B cell (primary cell): ENCODE results near the gene MRPL20. TPM values are rescaled to one million over a fixed set of nuclear protein-coding genes. Genes with fewer than 3 reads are reported as not detected.

Experiments
- ATAC-seq: fragments of 200-7000 bp; cut with Tn5 transposase; one replicate; pipeline ENCODE4 v1.10.0; 2021; ENCODE audit warnings: low read depth, mild to moderate bottlenecking, moderate number of reproducible peaks, moderate library complexity
- CTCF ChIA-PET: fragments of 350-600 bp; sonication (Branson Sonifier 250); formaldehyde crosslinking; loops from one replicate; lab custom pipeline; 2021; ENCODE audit warnings: antibody characterized with exemption, inconsistent platforms; lab: Charles Lee
- POLR2A ChIA-PET: fragments of 350-600 bp; sonication (Branson Sonifier 250); formaldehyde crosslinking; loops from one replicate; lab custom pipeline; 2021; ENCODE audit warnings: antibody characterized with exemption; lab: Charles Lee
- DNase-seq: peaks from one replicate; pipeline ENCODE4 v3.0.0; 2013
- H2AFZ ChIP-seq: 2 replicates; pipeline ENCODE4 v1.6.1; 2012; ENCODE audit warnings: mild to moderate bottlenecking, low read depth, low read length; ENCODE audit not compliant: insufficient read depth, poor library complexity, severe bottlenecking
- H3K27ac ChIP-seq, 2 donors: 1 replicate in 1 of 2; 2 replicates in 1 of 2; pipeline ENCODE4 v1.5.1; 2012 to 2013; ENCODE audit warnings: low read length in 2 of 2, mild to moderate bottlenecking in 2 of 2, moderate library complexity in 1 of 2
- H3K27me3 ChIP-seq, 4 experiments: fragments of 200-600 bp in 1 of 4; sonication (generic) in 1 of 4; replicated peaks in 1 of 4; 1 replicate in 2 of 4; 2 replicates in 2 of 4; pipeline versions ENCODE4 v1.6.1 to v1.7.0; 2013 to 2016; ENCODE audit warnings: low read length in 3 of 4, mild to moderate bottlenecking in 2 of 4, mixed read lengths in 1 of 4, moderate library complexity in 1 of 4; ENCODE audit not compliant: insufficient read depth in 4 of 4, control insufficient read depth in 3 of 4; ENCODE audit errors: control extremely low read depth in 1 of 4
- H3K36me3 ChIP-seq, 2 experiments: replicated peaks in 1 of 2; 1 replicate in 1 of 2; 2 replicates in 1 of 2; pipeline versions ENCODE4 v1.6.1 to v1.7.1; 2013; ENCODE audit warnings: low read length in 1 of 2; ENCODE audit not compliant: insufficient read depth in 2 of 2, control insufficient read depth in 1 of 2; ENCODE audit errors: control extremely low read depth in 1 of 2, extremely low read depth in 1 of 2
- H3K4me1 ChIP-seq, 2 donors: fragments of 200-600 bp in 1 of 2; sonication (generic) in 1 of 2; 1 replicate in 1 of 2; 2 replicates in 1 of 2; pipeline versions ENCODE4 v1.5.1 to v1.6.1; 2013 to 2017; ENCODE audit warnings: low read length in 2 of 2; ENCODE audit not compliant: control insufficient read depth in 2 of 2, insufficient read depth in 2 of 2
- H3K4me2 ChIP-seq: replicated peaks from 2 replicates; pipeline ENCODE3; 2012; ENCODE audit warnings: mild to moderate bottlenecking, low read depth, low read length; ENCODE audit not compliant: poor library complexity, severe bottlenecking
- H3K4me3 ChIP-seq, 5 experiments: fragments of 200-600 bp in 1 of 5; sonication (generic) in 1 of 5; 1 replicate in 3 of 5; 2 replicates in 2 of 5; pipeline versions ENCODE4 v1.5.1 to v1.7.0; 2011 to 2016; ENCODE audit warnings: low read length in 4 of 5, mild to moderate bottlenecking in 4 of 5, low read depth in 2 of 5, control low read depth in 1 of 5, moderate library complexity in 1 of 5; ENCODE audit not compliant: insufficient read depth in 1 of 5; ENCODE audit errors: control extremely low read depth in 1 of 5, extremely low read depth in 1 of 5
- H3K79me2 ChIP-seq: fragments of 200-600 bp; sonication (generic); one replicate; pipeline ENCODE4 v1.6.0; 2016; ENCODE audit warnings: low read length; ENCODE audit not compliant: control insufficient read depth, insufficient read depth
- H3K9ac ChIP-seq: fragments of 200-600 bp; sonication (generic); 2 replicates; pipeline ENCODE4 v1.6.1; 2017; ENCODE audit warnings: mild to moderate bottlenecking, low read length, moderate library complexity
- H3K9me3 ChIP-seq, 3 donors: one replicate each; pipeline versions ENCODE4 v1.6.1 to v1.7.1; 2013; ENCODE audit warnings: low read length in 2 of 3; ENCODE audit not compliant: control insufficient read depth in 2 of 3, insufficient read depth in 1 of 3; ENCODE audit errors: control extremely low read depth in 1 of 3
- H4K20me1 ChIP-seq: 2 replicates; pipeline ENCODE4 v1.6.0; 2012; ENCODE audit warnings: mild to moderate bottlenecking, low read length; ENCODE audit not compliant: insufficient read depth, control insufficient read depth, poor library complexity, severe bottlenecking
- H3K27ac Mint-ChIP-seq: one replicate; pipeline ENCODE4 v1.8.0; 2021; ENCODE audit warnings: mixed read lengths
- H3K27me3 Mint-ChIP-seq: one replicate; pipeline ENCODE4 v1.8.0; 2021; ENCODE audit warnings: mixed read lengths
- H3K4me1 Mint-ChIP-seq: one replicate; pipeline ENCODE4 v1.8.0; 2021; ENCODE audit warnings: mixed read lengths
- H3K4me3 Mint-ChIP-seq: one replicate; pipeline ENCODE4 v1.8.0; 2021; ENCODE audit warnings: mixed read lengths
- H3K9me3 Mint-ChIP-seq: one replicate; pipeline ENCODE4 v1.8.0; 2022; ENCODE audit warnings: mixed read lengths; ENCODE audit not compliant: insufficient read depth
- EZH2 ChIP-seq: IDR thresholded peaks from 2 replicates; pipeline ENCODE4 v1.6.1; 2012; ENCODE audit warnings: borderline replicate concordance, low read depth, mild to moderate bottlenecking, moderate library complexity, low read length; ENCODE audit not compliant: insufficient read depth, poor library complexity, severe bottlenecking
- WGBS: methylation state at CpG from one replicate; pipeline ENCODE4 v1.1.5; 2013; ENCODE audit warnings: missing lambda C conversion rate; ENCODE audit not compliant: insufficient coverage; 5-methylcytosine and 5-hydroxymethylcytosine counted together
- intact Hi-C: fragments of 100-400 bp; cut with micrococcal nuclease; formaldehyde crosslinking; loops from one replicate; pipeline ENCODE4 v1.10.0; 2022
- polyA plus RNA-seq: library from polyadenylated mRNA; depleted of rRNA; stranded (reverse); fragments of >200 nt; gene quantifications from 2 replicates; pipeline ENCODE4 v1.2.3, GENCODE V29; 2012
- total RNA-seq, 2 donors: library from RNA; stranded (reverse); fragments of 120-200 nt in 1 of 2; gene quantifications; 1 replicate in 1 of 2; 2 replicates in 1 of 2; pipeline versions ENCODE4 v1.2.3 to v1.2.4, GENCODE V29; 2013 to 2022
- TF ChIP-seq, protein P1 (sequence below): fragments of 200-600 bp; IDR thresholded peaks from one replicate; pipeline ENCODE4 v1.8.0; 2022; ENCODE audit warnings: antibody characterized with exemption, mild to moderate bottlenecking

Gene MRPL20
- total and polyA plus RNA-seq, 2 donors (not counting 1 experiment from before 2014, with no cell fraction given): 55.9 to 119 TPM

- H3K4me3 Mint-ChIP-seq: peak overlapping the region; percentile 64
- Histone ChIP-seq H3K4me1 (peaks cover 35 to 42% of the 10 kb centered on the region in 2 donors), H2AFZ (no peak overlapping the region), H4K20me1 (no peaks in the 10 kb centered on the region), H3K9me3 (peaks cover 0 to 31% (median 0%) of the 10 kb centered on the region in 3 donors), H3K4me3 (peak overlapping the region in 2 of 5 experiments; percentile 32 to 41), H3K36me3 (no peaks in the 10 kb centered on the region), H3K9ac (no peak overlapping the region), H3K27me3 (peaks cover 0 to 70% (median 33%) of the 10 kb centered on the region in 4 experiments), H3K27ac (no peak overlapping the region), H3K79me2 (no peaks in the 10 kb centered on the region), H3K4me2 (peak overlapping the region; percentile 86)
- intact Hi-C loops: no loop called here
- POLR2A ChIA-PET: no interaction called here
- TF ChIP-seq, protein P1, sequence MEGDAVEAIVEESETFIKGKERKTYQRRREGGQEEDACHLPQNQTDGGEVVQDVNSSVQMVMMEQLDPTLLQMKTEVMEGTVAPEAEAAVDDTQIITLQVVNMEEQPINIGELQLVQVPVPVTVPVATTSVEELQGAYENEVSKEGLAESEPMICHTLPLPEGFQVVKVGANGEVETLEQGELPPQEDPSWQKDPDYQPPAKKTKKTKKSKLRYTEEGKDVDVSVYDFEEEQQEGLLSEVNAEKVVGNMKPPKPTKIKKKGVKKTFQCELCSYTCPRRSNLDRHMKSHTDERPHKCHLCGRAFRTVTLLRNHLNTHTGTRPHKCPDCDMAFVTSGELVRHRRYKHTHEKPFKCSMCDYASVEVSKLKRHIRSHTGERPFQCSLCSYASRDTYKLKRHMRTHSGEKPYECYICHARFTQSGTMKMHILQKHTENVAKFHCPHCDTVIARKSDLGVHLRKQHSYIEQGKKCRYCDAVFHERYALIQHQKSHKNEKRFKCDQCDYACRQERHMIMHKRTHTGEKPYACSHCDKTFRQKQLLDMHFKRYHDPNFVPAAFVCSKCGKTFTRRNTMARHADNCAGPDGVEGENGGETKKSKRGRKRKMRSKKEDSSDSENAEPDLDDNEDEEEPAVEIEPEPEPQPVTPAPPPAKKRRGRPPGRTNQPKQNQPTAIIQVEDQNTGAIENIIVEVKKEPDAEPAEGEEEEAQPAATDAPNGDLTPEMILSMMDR: no peak
- no peak for TF ChIP-seq EZH2
- H3K4me1 Mint-ChIP-seq: peaks cover 15% of the 10 kb centered on the region
- ATAC-seq (peak; percentile 6), DNase-seq (peak; percentile 32)
- H3K27ac Mint-ChIP-seq: no peak overlapping the region
- CTCF ChIA-PET: no interaction called here
- H3K27me3 Mint-ChIP-seq: peaks cover 24% of the 10 kb centered on the region
- 22% methylated on average over 40 of the region's 40 CpGs for WGBS
- H3K9me3 Mint-ChIP-seq: no peaks in the 10 kb centered on the region
Measured at GRCh38 chr1:1435911-1436629, 29.0 kb upstream of the MRPL20 start.
